Gastroesophageal sphincter (tissue), 4 donors: ENCODE measurements around the gene PIAS1. TPM values are rescaled to one million over a fixed set of nuclear protein-coding genes. Genes with fewer than 3 reads are reported as not detected.

Source experiments
- ATAC-seq: fragments of 150-250 bp; one replicate; pipeline ENCODE4 v1.9.1; 2016; ENCODE audit warnings: mild to moderate bottlenecking, moderate library complexity
- H3K27ac ChIP-seq, 4 donors: fragments of 200-600 bp; sonication (generic) in 3 of 4; 1 replicate in 3 of 4; 2 replicates in 1 of 4; pipeline ENCODE4 v1.5.1; 2016 to 2019
- H3K27me3 ChIP-seq: fragments of 200-600 bp; sonication (generic); one replicate; pipeline ENCODE4 v1.5.1; 2019
- H3K36me3 ChIP-seq, 2 donors: fragments of 200-600 bp; sonication (generic); one replicate each; pipeline ENCODE4 v1.5.1; 2019; ENCODE audit warnings: control low read depth in 1 of 2
- H3K4me1 ChIP-seq, 3 donors: fragments of 200-600 bp; sonication (generic); 1 replicate in 2 of 3; 2 replicates in 1 of 3; pipeline ENCODE4 v1.5.1; 2016 to 2019; ENCODE audit warnings: control low read depth in 2 of 3
- H3K4me3 ChIP-seq, 2 donors: fragments of 200-600 bp; sonication (generic); one replicate each; pipeline ENCODE4 v1.5.1; 2019; ENCODE audit warnings: mild to moderate bottlenecking in 1 of 2, moderate library complexity in 1 of 2
- H3K9me3 ChIP-seq, 3 donors: fragments of 200-600 bp; sonication (generic); one replicate each; pipeline ENCODE4 v1.5.1; 2017 to 2019; ENCODE audit warnings: control low read depth in 2 of 3
- CTCF ChIP-seq, 4 experiments: fragments of 200-600 bp in 2 of 4; fragments of 450-650 bp in 2 of 4; sonication (generic) in 1 of 4; IDR thresholded peaks; one replicate each; pipeline ENCODE4 v1.5.1; 2017 to 2019; ENCODE audit warnings: antibody characterized with exemption in 4 of 4, mild to moderate bottlenecking in 2 of 4, moderate library complexity in 2 of 4
- EP300 ChIP-seq: sonication (generic); formaldehyde crosslinking; IDR thresholded peaks from one replicate; pipeline ENCODE4 v1.6.1; 2017; ENCODE audit warnings: antibody characterized with exemption, mild to moderate bottlenecking
- POLR2A ChIP-seq, 2 donors: fragments of 450-650 bp; IDR thresholded peaks; one replicate each; pipeline ENCODE4 v1.6.1; 2017; ENCODE audit warnings: antibody characterized with exemption in 2 of 2, mild to moderate bottlenecking in 2 of 2, moderate library complexity in 1 of 2
- POLR2AphosphoS5 ChIP-seq: sonication (generic); formaldehyde crosslinking; IDR thresholded peaks from one replicate; pipeline ENCODE4 v1.6.1; 2017; ENCODE audit warnings: antibody characterized with exemption
- WGBS, 2 donors: methylation state at CpG; one replicate each; pipeline ENCODE4 v1.1.5; 2018; ENCODE audit warnings: low coverage in 1 of 2; 5-methylcytosine and 5-hydroxymethylcytosine counted together
- total RNA-seq, 4 donors: library from RNA; depleted of rRNA; stranded (reverse); fragments of >200 nt; gene quantifications; one replicate each; pipeline ENCODE4 v1.1.0, GENCODE V29; 2016

The PIAS1 gene
- total RNA-seq, 4 donors from 2014 or later: 26.6 to 101 (median 48.9) TPM

DNA sequence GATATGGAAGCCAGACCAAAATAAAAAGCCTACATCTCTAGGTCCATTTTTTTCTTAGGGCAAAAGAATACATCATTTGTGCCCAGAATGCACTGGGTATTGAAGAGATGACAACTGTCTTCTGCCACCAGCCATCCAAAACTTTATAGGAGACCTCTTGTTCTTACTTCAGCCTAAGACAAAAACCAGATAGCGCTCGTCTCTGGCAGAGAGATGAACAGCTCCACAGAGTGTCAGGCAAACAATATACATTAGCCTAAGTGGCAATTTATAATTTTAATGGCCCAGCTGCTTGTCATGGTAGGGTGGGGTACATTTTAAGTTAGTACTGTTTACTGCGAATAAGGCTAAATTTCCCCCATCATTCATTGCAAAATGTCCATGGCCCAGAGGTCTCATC, 38.9 kb upstream of the PIAS1 start:
- Histone ChIP-seq H3K4me3 (no peak overlapping the region), H3K27ac (no peak overlapping the region), H3K4me1 (no peaks in the 10 kb centered on the region), H3K27me3 (no peaks in the 10 kb centered on the region), H3K9me3 (no peaks in the 10 kb centered on the region), H3K36me3 (no peaks in the 10 kb centered on the region)
- WGBS, 2 donors: 74 to 81% methylated on average over 3 of the region's 3 CpGs
- no peak for TF ChIP-seq POLR2A (IDR thresholded peaks at IDR 0.05)
- no peak for ATAC-seq

DNA sequence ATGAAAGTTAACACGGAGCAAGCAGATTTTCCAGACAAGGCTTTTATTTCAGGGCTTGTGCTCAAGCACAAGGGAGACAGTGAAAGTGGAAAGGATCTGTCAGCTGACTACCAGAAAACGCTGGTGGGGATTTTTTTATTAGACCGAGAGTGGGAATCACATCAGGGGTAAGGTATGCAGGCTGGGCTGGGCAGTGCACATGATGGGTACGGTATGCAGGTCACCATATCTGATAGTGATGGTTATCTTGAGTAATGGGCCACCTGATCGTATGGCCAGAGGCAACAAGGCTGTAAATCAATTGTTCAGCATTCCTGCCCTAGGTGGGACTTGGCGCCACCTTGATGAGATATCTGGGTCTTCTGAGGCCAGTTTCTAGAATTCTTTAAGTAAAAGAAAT, 36.9 kb upstream of the PIAS1 start:
- no peaks in the 10 kb centered on the region for H3K36me3 ChIP-seq
- H3K4me3 ChIP-seq: no peak overlapping the region
- H3K27me3 ChIP-seq: no peaks in the 10 kb centered on the region
- no peaks in the 10 kb centered on the region for H3K4me1 ChIP-seq
- TF ChIP-seq CTCF (IDR thresholded peaks at IDR 0.05) (no peak), POLR2A (IDR thresholded peaks at IDR 0.05) (no peak), EP300 (no peak)
- WGBS, 2 donors: 88% methylated on average over 4 of the region's 6 CpGs; no CpG with 5 or more reads in 1 of the 2 donors
- H3K9me3 ChIP-seq: no peaks in the 10 kb centered on the region
- H3K27ac ChIP-seq: no peak overlapping the region
- no peak for ATAC-seq

DNA sequence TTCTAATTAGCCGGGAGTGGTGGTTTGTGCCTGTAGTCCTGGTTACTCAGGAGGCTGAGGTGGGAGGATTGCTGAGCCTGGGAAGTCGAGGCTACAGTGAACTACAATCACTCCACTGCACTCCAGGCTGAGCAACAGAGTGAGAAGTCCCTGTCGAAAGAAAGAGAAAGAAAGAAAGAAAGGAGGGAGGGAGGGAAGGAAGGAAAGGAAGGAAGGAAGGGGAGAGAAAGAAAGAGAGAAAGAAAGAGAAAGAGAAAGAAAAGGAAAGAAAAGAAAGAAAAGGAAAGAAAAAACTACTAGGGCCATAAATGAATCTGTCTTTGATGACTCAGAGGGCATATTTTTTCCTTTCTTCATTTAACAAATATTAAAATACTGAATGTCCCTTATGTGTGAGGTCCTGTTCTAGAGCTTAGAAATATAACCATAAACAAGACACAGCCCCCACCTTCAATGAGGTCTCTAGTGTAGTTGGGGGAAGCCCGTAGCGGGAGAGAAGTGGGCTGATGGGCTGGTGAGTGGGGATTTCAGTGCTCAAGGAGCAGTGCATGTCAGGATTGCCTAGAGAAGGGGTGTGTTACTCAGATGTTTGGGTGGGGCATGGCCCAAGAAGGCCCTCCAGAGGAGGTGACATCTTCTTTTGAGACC, 35.2 kb upstream of the PIAS1 start:
- 51 to 100% methylated on average over 2 to 3 of the region's 5 CpGs for WGBS, 2 donors

GRCh38 chr15:68019814-68020525, 34.1 kb upstream of the PIAS1 start:
- TF ChIP-seq POLR2A (IDR thresholded peaks at IDR 0.05) (no peak), EP300 (no peak), POLR2AphosphoS5 (no peak), CTCF (IDR thresholded peaks at IDR 0.05) (no peak)
- no peak overlapping the region for H3K4me3 ChIP-seq
- WGBS, 2 donors: 96% methylated on average over 6 to 7 of the region's 9 CpGs

More for the DNA sequence above, 35.2 kb upstream of the PIAS1 start:
- no peaks in the 10 kb centered on the region for H3K27me3 ChIP-seq
- TF ChIP-seq CTCF (IDR thresholded peaks at IDR 0.05) (no peak), POLR2AphosphoS5 (no peak), POLR2A (IDR thresholded peaks at IDR 0.05) (no peak), EP300 (no peak)
- no peaks in the 10 kb centered on the region for H3K4me1 ChIP-seq
- ATAC-seq: no peak
- H3K4me3 ChIP-seq: no peak overlapping the region
- no peaks in the 10 kb centered on the region for H3K9me3 ChIP-seq
- no peaks in the 10 kb centered on the region for H3K36me3 ChIP-seq
- H3K27ac ChIP-seq: no peak overlapping the region

DNA sequence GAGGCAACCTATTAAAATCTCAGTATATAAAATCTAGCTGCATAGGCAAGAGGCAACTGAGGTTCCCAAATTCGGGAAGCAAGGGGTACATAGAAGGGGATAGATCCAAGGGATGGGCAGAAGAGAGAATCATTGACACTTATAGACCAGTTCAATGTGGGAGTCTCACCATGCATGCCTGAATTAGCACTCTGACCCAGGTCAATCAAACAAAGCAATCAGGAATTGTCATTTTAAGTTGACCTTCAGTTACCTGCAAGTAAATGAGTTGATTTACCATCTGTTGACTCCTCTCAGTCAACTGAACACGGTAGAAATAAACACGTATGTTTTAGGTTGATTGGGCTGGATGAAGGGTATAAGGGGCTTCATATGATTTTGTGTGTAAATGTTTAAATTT, 33.4 kb upstream of the PIAS1 start:
- WGBS, 2 donors: 64 to 83% methylated on average over 3 of the region's 3 CpGs

More at GRCh38 chr15:68019814-68020525, 34.1 kb upstream of the PIAS1 start:
- H3K27ac ChIP-seq: no peak overlapping the region
- no peaks in the 10 kb centered on the region for H3K9me3 ChIP-seq
- H3K27me3 ChIP-seq: no peaks in the 10 kb centered on the region
- no peaks in the 10 kb centered on the region for H3K36me3 ChIP-seq
- H3K4me1 ChIP-seq: no peaks in the 10 kb centered on the region
- ATAC-seq: no peak

More for the DNA sequence above, 33.4 kb upstream of the PIAS1 start:
- Histone ChIP-seq H3K9me3 (no peaks in the 10 kb centered on the region), H3K27ac (no peak overlapping the region), H3K27me3 (no peaks in the 10 kb centered on the region), H3K36me3 (no peaks in the 10 kb centered on the region), H3K4me1 (no peaks in the 10 kb centered on the region), H3K4me3 (no peak overlapping the region)
- ATAC-seq: no peak
- TF ChIP-seq POLR2A (IDR thresholded peaks at IDR 0.05) (no peak), CTCF (IDR thresholded peaks at IDR 0.05) (no peak), POLR2AphosphoS5 (no peak), EP300 (no peak)
